GM18499 (cell line): ENCODE data around the gene ANAPC2.

Experiments used
- ATAC-seq: cut with Tn5 transposase; IDR thresholded peaks from one replicate; pipeline ENCODE4 v1.9.1; 2021; ENCODE audit warnings: moderate number of reproducible peaks; ENCODE audit not compliant: insufficient read depth, unreplicated experiment

The ANAPC2 gene

DNA sequence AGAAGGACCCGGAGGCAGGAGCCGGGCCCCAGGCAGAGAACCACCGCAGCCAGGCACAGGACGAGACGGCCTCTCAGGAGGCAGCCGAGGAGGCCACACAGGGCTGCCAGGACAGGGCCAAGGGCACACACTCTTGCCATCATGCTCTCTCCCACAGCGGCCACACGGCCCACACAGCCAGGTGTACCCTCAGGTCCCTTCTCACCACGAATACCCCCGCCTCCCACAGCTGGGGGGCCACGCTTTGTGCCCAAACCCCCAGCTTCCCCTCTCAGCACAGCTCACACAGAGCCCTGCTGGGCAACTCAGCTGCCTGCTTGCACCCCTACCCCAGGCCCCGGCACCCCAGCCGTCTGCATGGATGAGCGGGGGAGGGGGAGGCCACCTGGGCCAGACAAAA is 5.4 kb upstream of the ANAPC2 start:
- no peak for ATAC-seq

DNA sequence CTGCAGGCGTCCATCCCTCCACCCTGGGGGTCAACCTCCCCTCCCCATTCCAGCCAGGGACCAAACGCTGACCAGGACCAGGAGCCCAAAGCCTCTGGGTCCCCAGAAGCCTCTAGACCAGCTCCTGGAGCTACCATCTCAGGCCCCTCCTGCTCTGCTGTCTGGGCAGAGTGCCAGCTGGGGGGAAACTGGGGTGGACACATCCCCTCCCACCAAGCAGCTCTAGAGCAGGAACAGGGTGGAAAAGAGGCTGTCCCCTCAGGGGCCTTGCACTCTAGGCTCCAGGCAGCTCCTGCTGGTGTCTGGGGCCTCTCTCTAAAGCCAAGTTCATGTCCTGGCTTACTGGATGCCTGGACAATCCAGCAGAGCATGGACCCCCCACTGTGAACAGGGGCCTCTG is 4.5 kb upstream of the ANAPC2 start:
- no peak for ATAC-seq

DNA sequence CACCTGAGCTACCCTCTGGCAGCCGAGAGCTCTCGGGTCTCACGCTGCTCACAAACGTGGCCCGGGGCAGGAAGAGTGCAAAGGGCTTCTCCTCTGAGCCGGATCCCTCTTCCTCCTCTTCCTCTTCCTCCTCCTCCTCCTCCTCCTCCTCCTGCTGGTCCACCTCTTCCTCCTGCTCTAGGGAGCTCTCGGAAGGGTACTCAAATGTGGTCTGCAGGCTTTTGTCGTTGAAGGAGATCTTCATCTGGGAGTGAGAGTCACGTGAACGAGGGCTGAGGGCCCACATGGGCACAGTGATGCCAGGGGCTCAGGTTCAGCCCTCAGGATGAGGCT is 4.1 kb upstream of the ANAPC2 start:
- no peak for ATAC-seq

DNA sequence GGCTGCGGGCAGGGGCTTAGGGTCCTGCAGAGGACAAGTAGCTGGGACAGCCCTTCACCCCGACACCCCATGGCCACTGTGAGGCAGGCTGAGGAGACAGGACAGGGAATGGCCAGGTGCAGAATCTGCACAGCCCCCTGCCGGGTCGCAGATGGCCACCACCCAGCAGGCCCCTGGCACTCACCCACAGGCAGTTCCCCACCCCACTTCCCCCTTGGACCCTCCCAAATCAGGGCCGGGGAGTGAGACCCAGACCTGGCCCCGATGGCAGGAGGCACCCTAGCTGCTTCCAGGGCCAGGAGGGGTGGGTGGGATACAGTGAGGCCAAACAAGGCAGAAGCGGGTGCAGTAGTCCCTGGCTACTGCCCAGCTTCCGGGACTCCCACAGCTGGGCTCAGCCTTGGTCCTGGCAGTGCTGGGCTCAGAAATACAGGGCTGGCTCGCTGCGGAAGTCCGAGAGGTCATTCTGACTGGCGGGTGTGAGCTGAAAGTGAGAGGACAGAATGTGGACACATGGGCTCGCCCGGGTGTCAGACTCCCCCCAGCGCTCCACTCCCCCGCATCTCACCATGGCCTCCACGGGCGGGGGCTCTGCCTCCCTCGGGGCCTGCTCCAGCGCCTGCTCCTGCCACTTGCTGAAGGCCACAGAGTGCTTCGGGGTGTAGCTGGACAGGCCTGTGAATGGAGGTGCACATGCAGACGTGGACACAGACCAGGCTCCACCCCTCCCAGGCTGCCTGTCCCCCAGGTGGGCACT is 3.5 kb upstream of the ANAPC2 start:
- ATAC-seq: no peak

DNA sequence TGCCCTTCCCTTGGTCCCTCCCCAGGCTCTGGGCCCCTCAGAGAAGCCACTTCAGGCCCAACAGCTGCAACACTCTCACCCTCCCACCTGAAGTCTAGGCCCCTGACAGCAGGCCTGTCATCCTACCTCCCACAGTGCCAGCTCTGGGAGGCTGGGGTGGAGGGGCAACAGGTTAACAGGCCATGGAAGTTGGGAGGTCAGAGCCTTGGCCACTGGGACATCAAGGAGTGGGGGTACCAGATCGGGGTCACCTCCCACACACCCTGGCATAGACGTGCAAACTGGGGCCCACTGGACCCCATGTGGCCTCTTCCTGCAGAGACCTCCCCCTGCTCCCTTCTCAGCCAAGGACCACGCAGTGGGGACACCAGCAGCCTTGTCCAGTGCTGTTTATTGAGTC is 2.9 kb upstream of the ANAPC2 start:
- no peak for ATAC-seq

DNA sequence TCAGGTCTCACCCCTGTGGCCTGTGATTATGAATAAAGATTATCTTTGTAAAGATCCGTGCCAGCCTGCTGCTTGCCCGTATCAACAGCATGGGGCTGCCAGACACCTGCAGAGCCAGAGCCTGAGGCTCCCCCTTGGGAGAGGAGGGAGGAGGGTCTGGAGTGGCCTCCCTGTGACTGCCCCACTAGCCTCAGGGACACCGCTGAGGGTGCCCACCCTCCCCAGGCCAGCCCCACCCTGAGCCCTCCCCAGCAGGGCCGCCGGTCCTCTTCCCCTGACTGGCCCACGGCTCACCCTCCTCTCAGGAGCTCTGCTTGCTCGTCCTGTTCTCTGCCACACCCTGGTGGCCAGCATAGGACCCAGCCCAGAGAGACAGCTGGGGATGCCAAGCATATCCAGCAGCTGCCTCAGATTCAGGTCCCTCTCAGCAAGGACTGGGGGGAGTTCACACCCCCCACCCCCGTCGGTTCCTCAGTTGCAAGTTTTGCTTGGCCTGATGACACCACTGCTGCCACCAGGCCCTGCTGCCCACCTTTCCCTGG is 2.0 kb upstream of the ANAPC2 start:
- ATAC-seq: no peak

DNA sequence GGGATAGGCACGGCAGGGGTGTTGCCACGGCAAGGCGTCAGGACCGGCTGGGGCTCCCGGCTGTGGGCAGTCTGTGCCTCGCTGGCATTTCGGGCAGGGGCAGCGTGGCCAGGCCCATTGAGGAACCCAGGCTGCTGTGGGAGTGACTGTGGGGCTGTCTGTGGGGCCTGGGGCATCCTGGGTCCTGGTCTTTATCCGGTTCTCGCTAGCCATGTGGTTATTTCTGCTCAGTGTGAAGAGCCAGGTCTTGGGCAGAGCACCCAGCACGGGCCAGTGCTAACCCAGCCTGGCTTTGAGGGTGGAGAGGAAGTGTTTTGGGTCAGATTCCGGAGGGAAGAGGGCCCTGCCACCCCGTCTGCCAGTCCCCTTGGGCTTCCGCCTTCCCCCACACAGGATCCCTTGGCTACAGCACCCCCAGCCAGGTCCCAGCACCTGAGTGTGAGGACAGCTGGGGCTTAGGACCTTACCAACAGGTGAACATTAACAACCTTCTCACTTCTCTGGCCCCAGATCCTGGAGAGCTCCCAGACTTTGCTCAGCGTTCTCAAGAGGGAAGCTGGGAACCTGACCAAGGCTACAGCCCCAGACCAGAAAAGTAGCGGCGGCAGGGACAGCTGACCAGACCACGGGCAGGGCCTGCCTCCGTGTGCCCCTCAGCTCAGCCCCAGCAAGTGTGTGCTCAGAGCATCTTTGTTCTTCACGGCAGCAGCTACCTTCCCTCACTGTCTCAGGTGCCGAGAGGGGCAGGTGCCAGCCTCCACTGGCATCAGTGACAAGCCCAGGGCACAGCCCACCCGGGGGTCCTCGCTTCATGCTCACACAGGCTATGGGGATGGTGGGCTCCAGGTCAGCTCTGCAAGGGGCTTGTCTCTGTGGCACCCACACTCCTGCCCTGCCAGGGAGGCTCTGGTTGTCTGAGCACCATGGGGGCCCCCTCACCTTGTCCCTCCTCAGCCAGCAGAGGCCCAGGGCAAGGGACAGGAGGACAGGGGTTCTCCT is 1.2 kb upstream of the ANAPC2 start:
- ATAC-seq: no peak

DNA sequence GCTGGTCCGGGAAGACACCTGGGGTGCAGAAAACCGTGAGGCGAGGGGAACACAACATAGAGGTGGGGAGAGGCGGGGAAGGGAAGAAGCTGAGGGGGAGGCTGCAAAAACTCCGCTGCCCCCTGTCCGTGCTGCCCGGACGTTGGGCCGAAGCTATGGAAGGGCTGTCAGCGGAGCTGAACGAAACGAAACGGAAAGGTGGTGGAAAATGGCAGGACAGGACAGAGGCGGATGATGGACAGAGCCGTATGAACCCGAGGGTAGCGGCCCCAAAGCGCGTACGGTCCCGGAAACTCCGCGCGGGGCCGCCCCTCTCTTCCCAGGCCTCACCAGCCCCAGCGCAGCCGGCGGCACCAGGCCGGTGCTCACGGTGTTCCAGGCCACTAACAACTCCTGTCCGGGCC is 272 bp downstream of the ANAPC2 start:
- ATAC-seq: no peak

DNA sequence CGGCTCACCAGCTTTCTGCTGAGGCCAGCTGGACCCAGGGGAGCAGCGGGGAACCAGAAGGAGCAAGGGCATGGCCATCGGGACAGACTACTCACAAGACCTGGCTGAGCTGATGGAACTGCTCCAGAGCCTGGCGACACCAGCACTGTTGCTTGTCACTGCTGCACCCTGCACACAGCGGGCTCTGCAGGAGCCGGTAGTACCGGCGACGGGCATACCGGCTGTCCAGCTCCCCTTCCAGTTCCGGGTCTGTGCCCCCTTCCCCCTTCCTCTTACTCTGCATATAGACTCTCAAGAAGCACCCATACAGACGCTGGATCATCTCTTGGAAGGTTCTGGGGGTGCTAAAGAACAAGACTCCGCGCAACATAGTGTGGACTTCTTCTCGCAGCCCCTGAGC is 974 bp downstream of the ANAPC2 start:
- ATAC-seq: no peak

DNA sequence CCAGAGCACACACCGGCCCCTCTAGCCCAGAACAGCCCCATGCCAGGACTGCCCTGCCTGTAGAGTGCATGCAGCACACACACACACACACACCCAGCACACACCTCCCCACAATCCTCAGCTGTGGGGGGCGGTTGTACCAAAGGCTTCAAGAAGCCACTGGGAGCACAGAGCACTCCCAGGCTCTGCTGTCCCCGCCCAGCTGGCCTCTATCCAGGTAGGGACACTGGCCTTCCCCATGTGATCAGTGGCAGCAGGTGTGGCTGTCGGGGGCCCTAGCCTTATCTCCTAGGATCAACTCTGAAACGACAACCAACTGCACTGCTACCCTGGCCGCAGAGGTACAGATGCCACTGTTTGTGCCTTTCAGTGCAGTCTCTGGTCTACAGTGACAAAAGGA is 2.0 kb downstream of the ANAPC2 start:
- no peak for ATAC-seq

DNA sequence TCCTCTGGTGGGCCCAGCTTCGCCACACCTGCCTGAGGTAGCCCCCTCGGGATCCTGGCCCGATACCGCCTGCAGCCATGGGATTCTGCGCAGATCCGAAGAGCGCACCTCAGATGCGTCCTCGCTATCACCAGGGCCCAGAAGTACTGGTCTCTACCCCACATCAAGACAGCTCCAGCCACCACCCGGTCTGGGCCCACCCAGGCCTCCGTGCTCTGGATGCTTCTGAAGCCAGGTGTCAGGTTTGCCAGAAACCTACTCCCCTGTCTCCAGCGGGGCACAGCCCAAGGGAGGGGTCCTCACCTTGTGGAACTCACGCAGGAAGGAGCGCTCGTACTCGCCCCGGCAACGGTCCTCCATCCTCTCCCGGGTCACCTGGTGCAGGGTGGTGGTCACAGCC is 2.4 kb downstream of the ANAPC2 start:
- no peak for ATAC-seq

DNA sequence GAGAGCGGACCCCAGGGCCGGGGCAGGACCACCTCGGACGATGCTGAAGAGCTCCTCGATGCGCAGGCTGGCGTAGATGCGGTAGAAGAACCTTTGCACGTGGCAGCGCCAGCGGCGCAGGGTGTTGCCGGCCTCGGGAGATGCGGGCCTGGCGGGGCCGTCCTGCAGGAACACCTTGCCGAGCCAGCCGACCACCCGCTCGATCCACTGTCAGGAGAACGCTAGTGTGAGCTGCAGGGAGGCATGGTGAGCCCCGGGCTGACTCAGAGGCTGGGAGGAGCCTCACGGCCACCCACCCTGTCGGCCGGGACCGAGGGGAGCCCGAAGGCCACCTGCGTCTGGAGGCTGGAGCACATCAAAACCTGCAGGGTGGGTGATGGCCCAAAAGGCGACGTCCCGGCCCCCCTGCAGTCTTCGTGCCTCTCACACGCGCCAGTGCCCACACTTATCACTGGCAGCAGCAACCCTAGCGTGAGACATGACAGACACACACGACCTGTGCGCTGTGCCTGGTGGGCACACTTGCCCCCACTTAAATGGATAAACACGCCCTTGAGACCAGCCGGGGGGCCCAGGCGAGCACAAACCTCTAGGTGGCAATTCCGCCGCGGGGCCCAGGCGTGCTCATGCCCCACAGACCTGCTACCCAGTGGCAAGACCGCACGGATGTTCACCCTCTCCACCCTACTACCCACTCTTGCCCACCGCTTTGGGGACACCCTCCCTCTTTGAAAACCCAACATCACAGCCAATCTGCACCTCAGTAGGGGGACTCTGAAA is 3.3 kb downstream of the ANAPC2 start:
- no peak for ATAC-seq

DNA sequence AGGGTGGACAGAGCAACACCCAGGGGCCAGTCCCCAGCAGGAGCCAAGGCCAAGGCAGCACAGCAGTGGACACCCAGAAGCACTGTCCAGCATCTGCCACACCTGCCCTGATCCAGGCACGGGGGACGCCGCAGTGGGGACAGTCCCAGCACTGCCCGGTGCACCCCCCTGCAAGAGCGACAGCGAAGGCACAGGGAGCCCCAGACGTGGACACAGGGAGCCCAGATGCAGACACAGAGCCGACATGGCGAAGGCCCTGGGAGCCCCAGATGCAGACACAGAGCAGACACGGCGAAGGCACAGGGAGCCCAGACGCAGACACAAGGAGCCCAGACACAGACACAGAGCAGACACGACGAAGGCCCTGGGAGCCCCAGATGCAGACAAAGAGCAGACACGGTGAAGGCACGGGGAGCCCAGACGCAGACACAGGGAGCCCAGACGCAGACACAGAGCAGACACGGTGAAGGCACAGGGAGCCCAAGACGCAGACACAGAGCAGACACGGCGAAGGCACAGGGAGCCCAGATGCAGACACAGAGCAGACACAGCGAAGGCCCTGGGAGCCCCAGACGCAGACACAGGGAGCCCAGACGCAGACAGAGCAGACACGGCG is 4.3 kb downstream of the ANAPC2 start:
- ATAC-seq: no peak

DNA sequence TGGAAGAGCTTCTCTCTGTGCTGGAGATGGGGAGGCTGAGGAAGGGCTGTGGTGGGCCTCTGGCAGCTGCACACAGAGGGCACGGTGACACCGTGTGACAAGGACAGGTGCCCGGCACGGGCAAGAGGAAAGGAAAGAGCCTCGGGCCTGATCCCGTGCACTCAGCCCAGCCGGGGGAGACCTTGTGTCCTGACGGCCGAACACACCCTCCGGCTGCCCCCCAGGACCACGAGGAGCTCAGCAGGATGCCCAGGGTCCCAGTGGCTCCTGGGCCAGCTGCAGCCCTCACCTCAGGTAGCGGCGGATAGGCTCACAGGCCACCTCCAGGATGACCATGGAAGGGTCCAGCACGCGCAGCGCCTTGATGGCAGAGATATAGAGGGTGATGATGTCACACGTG is 5.5 kb downstream of the ANAPC2 start:
- no peak for ATAC-seq

DNA sequence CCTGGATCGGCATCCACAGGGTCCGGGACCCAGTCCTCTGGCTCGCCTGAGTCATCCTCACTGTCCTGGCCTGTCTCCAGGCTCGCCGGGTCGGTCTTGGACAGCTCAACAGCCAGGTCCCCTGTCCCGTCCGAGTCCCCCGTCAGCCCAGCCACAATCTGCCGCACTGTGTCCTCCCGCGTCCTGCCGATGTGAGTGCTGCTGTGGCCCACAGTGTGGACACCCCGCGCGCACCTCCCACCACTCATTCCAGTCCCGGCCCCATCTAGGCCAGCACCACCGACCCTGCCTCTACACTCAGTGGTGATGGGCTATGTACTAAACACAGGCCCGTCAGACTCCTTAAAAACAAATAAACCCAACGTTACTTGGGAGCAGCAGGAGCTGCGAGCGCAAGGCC is 6.7 kb downstream of the ANAPC2 start:
- no peak for ATAC-seq

DNA sequence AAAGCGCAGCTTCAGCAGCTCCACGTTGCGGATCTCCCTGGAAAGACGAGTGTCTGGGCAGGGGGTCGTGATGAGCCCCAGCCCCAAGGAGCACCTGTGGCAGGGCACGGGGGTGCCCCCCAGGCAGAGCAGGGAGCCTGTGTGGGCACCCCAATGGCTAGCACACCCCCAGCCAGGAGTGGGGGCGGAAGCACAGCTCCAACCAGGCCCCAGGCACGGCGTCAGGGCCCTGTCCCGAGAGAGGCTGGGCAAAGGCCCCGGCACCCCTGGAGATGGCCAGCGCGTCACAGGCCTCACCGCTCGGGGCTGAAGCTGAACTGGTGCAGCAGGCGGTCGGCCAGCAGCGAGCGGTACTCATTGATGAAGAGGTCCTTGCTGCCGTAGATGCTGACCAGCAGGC is 7.9 kb downstream of the ANAPC2 start:
- no peak for ATAC-seq

DNA sequence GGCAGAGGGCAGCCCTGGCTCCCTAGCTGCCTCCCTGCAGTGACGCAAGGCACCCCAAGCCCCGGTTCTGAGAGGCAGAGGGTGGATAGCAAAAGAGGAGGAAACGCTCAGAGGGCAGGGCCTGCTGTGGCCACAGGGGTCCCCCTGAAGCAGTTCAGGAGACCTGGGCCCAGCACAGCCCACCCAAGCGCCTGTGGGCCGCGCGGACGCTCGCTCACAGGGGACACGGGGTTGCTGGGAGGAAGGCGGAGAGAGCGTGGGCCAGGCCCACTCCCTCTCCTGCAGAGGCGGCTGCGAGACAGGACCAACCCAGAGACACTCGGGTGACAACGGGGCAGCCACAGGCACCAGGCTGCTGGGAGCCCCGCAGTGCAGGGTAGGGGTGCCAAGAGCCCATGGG is 8.6 kb downstream of the ANAPC2 start:
- ATAC-seq: no peak

DNA sequence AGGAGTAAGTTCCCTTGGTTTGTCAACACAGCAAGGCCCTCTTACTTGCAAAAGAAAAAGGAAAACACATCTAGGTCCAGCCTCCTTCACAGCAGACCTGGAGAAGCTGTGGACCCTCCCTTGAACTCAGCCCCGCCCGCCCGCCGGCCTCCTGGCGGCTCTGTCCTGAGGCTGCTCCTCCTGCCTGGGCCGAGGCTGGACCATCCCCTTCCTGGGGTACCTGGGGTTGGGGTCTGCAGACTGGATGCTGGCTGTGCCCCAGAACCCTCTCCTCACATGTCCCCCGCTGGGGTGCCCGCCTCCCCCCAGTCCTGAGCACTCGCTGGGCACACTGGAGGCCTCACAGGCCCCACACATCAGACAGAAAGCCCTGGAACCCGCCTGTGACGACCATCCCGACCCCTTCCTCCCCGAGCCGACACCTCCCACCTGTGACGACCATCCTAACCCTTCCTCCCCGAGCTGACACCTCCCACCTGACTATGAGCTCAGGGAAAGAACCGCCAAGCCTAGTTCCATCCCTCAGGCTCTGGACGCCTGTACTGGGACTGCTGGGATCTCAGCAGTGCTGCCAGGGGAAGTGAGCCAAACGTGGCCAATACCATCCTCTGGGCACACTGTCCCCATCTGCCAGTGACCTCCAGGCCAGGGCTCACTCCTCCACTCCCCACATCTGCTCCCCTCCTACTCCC is 9.3 kb downstream of the ANAPC2 start:
- ATAC-seq: no peak

DNA sequence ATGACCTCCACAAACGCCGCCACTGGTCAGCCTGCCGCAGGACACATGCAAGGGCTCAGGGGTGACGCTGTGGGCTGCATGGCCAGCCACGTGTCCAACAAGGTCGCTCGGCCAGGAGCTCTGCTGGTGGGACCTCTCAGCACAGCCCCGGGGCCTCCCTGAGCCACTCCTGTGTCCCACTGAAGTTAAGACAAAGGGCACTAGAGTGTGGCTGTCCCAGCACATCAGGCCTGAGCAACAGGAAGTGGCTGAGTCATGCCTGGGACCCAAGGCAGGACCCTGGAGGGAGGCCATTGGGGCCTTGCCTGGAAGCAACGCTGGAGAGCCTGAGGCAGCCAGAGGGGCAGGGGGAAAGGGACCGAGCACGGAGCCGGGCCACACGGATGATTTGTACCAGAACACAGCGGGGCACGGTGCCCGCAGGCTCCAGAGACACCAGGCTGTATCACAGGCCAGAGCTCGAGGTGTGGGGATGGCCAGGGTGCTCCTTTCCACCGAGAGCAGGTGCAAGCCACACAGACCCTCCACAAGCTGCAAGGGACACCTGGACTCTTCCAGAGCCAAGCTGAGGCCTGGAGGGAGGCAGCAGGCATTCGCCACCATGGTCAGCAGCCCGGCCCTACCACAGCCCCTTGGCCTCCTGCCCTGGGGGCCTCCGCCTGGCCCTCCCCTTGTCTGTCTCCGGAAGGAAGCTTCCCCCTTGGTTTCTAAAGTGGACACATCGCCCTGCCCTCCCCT is 10.0 kb downstream of the ANAPC2 start:
- ATAC-seq: no peak
